ENCODE results near the gene SLC16A8.

GRCh38 chr22:38046070-38046748 lies 37.8 kb downstream of the SLC16A8 start:
- TF ChIP-seq POU6F1 (CRISPR knock-in tag; IDR thresholded peaks at IDR 0.05; ENCODE audit: borderline replicate concordance, low read depth) (no peak), ZNF8 (CRISPR knock-in tag; IDR thresholded peaks at IDR 0.05) (no peak), ZNF70 (CRISPR knock-in tag; IDR thresholded peaks at IDR 0.05) (no peak), ZFP3 (CRISPR knock-in tag; IDR thresholded peaks at IDR 0.05) (no peak), TSHZ2 (CRISPR knock-in tag; IDR thresholded peaks at IDR 0.05) (no peak), RARB (CRISPR knock-in tag; IDR thresholded peaks at IDR 0.05) (no peak), PPARA (CRISPR knock-in tag; IDR thresholded peaks at IDR 0.05; ENCODE audit: borderline replicate concordance) (no peak), GLIS3 (CRISPR knock-in tag; IDR thresholded peaks at IDR 0.05) (no peak), ARNTL (CRISPR knock-in tag; IDR thresholded peaks at IDR 0.05; ENCODE audit: borderline replicate concordance, low read depth) (no peak), ZNF565 (CRISPR knock-in tag; conservative IDR thresholded peaks at IDR 0.05; ENCODE audit: low read depth) (no peak)
